HG02763 (cell line): ENCODE results near the gene ANKRD2.
"Not testable (repeated sequence)": the region's sequence is repeated elsewhere in the genome, so short reads cannot be mapped to it uniquely, and the experiment has no call there.

Source experiments
- ATAC-seq: cut with Tn5 transposase; IDR thresholded peaks from one replicate; pipeline ENCODE4 v1.9.1; 2021; ENCODE audit warnings: mild to moderate bottlenecking, moderate library complexity; ENCODE audit not compliant: unreplicated experiment

ANKRD2 gene

GRCh38 chr10:97570789-97571471 lies 1.6 kb upstream of the ANKRD2 start:
- ATAC-seq, result no peak

- ATAC-seq, result no peak
These were observed 957 bp upstream of the ANKRD2 start for GRCh38 chr10:97571622-97572021.

GRCh38 chr10:97573021-97573420 lies 442 bp downstream of the ANKRD2 start:
- ATAC-seq, result no peak

- no peak for ATAC-seq
These were observed 1.1 kb downstream of the ANKRD2 start for GRCh38 chr10:97573672-97574071.

- no peak for ATAC-seq
These were observed 2.0 kb downstream of the ANKRD2 start for GRCh38 chr10:97574374-97575126.

- ATAC-seq, result no peak
These were observed 2.6 kb downstream of the ANKRD2 start for GRCh38 chr10:97575127-97575668.

- not testable (repeated sequence) for ATAC-seq
These were observed 3.9 kb downstream of the ANKRD2 start for GRCh38 chr10:97576487-97576886.

- ATAC-seq, result no peak
These were observed 5.1 kb downstream of the ANKRD2 start for GRCh38 chr10:97577701-97578100.

GRCh38 chr10:97578171-97578844 lies 5.7 kb downstream of the ANKRD2 start:
- ATAC-seq, result no peak

- ATAC-seq, result no peak
These were observed 8.1 kb downstream of the ANKRD2 start for GRCh38 chr10:97580421-97581367.

- ATAC-seq, result no peak
These were observed 9.6 kb downstream of the ANKRD2 start for GRCh38 chr10:97582169-97582568.

- no peak for ATAC-seq
These were observed 10.9 kb downstream of the ANKRD2 start for GRCh38 chr10:97583476-97583875.

- ATAC-seq, result no peak
These were observed 11.7 kb downstream of the ANKRD2 start, which contains the start of gene HOGA1 for GRCh38 chr10:97584060-97584797. Gene HOGA1, plus strand, starts transcription at chr10:97584389. Its CDS starts 315 bp downstream, at chr10:97584704.

- no peak for ATAC-seq
These were observed 12.3 kb downstream of the ANKRD2 start for GRCh38 chr10:97584798-97585438.

- ATAC-seq, result no peak
These were observed 12.8 kb downstream of the ANKRD2 start for GRCh38 chr10:97585439-97585811.

GRCh38 chr10:97587183-97587582 lies 14.6 kb downstream of the ANKRD2 start:
- ATAC-seq, result no peak

GRCh38 chr10:97589479-97589878 lies 16.9 kb downstream of the ANKRD2 start, which contains the start of gene C10orf62:
Gene C10orf62, plus strand, starts transcription at chr10:97589721. Its CDS starts 177 bp downstream, at chr10:97589898.
- no peak for ATAC-seq

GRCh38 chr10:97590082-97590747 lies 17.6 kb downstream of the ANKRD2 start:
- ATAC-seq, result no peak
